GM13977 (cell line): ENCODE measurements around the gene PATZ1.
A peak's percentile ranks its signal among the peaks of the same experiment; 100 is the strongest.

ENCODE experiments used
- DNase-seq: peaks from one replicate; pipeline ENCODE4 v3.0.0; 2012; ENCODE audit warnings: low spot score
- in situ Hi-C: fragments of 300-500 bp; cut with MboI; formaldehyde crosslinking; loops from one replicate; pipeline ENCODE4 v1.12.0; 2022; ENCODE audit warnings: low sequenced_read_pairs, low pct_unique_long_range_greater_than_20kb, mixed read lengths, inconsistent platforms; ENCODE audit not compliant: unreplicated experiment
- TF ChIP-seq, protein P1 (sequence below): IDR thresholded peaks from 2 replicates; pipeline ENCODE4 v1.5.1; 2012; ENCODE audit warnings: mild to moderate bottlenecking, control low read depth; ENCODE audit not compliant: insufficient read depth; ENCODE audit errors: extremely low read depth, missing control alignments

PATZ1 gene

DNA sequence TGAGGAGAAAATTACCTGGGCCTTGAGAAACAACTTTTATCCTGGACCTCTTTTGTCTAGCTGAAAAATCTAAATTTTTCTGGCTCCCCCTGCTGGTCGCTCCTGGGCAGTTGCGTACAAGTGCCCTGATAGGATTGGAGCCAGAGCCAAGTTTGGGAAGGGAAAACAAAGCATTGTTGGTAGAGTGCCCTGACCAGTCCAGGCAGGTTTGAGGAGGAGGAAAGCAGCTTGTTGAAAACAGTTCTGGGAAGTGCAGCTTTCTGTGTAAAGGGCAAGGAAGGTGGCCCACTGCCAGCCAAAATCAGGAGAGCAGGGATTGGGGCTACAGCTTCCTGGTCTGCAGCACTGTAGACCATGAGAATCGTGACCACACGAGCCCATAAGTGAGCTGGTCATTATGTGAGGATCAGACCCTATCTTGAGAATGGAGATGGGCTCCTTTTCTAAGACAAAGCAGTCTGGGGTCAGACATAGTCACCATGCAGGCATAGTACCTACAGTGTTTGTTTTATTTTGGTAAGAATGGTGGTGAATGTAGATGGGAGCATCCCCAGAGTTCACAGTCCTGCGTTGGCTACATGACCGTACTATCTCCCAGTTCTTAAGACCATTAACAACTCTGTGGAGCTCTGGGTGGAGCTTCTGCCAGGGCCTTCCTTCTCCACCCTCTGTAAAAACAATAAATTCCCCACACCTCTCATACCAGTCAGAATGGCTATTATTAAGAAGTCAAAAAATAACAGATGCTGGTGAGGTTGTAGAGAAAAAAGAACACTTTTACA is 32.6 kb downstream of the PATZ1 start:
- DNase-seq = peak; percentile 58
- TF ChIP-seq, protein P1, sequence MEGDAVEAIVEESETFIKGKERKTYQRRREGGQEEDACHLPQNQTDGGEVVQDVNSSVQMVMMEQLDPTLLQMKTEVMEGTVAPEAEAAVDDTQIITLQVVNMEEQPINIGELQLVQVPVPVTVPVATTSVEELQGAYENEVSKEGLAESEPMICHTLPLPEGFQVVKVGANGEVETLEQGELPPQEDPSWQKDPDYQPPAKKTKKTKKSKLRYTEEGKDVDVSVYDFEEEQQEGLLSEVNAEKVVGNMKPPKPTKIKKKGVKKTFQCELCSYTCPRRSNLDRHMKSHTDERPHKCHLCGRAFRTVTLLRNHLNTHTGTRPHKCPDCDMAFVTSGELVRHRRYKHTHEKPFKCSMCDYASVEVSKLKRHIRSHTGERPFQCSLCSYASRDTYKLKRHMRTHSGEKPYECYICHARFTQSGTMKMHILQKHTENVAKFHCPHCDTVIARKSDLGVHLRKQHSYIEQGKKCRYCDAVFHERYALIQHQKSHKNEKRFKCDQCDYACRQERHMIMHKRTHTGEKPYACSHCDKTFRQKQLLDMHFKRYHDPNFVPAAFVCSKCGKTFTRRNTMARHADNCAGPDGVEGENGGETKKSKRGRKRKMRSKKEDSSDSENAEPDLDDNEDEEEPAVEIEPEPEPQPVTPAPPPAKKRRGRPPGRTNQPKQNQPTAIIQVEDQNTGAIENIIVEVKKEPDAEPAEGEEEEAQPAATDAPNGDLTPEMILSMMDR = peak; percentile 83
- in situ Hi-C loops = no loop called here

- in situ Hi-C loops = no loop called here
- DNase-seq = no peak
- TF ChIP-seq, protein P1 = no peak
Observed at GRCh38 chr22:31308181-31308580, 38.0 kb downstream of the PATZ1 start.

DNA sequence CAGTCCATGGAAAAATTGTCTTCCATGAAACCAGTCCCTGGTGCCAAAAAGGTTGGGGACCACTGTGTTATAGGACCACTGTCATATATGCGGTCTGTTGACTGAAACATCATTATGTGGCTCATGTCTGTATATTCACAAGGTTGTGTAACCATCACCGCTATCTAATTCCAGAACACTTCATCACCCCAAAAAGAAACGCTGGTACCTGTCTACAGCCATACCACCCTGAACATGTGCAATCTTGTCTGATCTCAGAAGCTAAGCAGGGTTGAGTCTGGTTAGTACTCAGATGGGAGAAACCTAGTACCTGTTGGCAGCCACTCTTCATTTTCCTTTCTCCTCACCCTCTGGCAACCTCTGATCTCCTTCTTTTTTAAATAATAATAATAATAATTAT is 41.0 kb downstream of the PATZ1 start:
- DNase-seq = no peak
- in situ Hi-C loops = no loop called here
- TF ChIP-seq, protein P1 = no peak

- TF ChIP-seq, protein P1 = no peak
- in situ Hi-C loops = no loop called here
- no peak for DNase-seq
Observed at GRCh38 chr22:31302537-31302936, 43.6 kb downstream of the PATZ1 start.

GRCh38 chr22:31302006-31302405 is 44.1 kb downstream of the PATZ1 start:
- TF ChIP-seq, protein P1 = no peak
- in situ Hi-C loops = no loop called here
- no peak for DNase-seq

GRCh38 chr22:31300896-31301295 is 45.2 kb downstream of the PATZ1 start:
- TF ChIP-seq, protein P1 = no peak
- no peak for DNase-seq
- in situ Hi-C loops = no loop called here
